HG02610 (cell line): Measurements from ENCODE around the gene MTFMT.
A peak's percentile ranks its signal among the peaks of the same experiment; 100 is the strongest.
"Not testable (repeated sequence)": the region's sequence is repeated elsewhere in the genome, so short reads cannot be mapped to it uniquely, and the experiment has no call there.

Experiments used
- ATAC-seq: cut with Tn5 transposase; IDR thresholded peaks from one replicate; pipeline ENCODE4 v1.9.1; 2021; ENCODE audit warnings: mild to moderate bottlenecking, moderate library complexity; ENCODE audit not compliant: unreplicated experiment

Gene MTFMT

DNA sequence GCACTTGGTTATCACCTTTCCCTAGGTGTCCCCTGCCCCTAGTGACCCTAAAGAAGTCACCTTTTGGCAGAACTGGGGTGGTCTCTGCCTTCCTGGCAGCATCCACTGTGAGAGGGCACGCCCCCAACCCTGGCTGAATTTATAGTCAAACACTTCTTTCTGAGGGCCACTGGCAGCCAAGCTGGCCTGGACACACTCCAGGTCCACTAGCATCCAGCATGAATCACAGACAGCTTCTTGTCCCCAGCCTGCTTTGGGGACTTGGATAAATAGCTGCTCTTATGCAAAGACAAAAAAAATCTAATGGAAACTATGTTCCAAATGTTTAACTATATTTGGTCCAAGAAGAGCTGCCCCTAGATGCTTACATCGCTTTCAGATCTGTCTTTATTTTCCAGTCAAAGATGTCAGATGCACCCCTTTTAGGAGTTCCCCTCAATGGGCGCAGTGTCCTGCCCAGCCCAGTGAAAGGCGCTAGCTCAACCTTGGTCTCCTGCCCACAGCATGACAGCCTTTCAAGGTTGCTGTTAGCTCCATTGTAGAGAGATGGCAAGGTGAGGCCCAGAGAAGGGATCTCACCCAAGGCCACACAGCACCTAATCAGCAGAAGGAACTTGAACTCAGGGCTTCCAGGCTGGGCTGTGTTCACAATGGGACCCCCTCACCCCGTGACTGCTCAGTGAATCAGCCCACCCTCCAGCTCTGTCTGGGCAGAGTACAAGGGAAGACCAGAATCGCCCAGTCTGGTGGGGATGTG, 31.4 kb upstream of the MTFMT start:
- ATAC-seq = no peak

DNA sequence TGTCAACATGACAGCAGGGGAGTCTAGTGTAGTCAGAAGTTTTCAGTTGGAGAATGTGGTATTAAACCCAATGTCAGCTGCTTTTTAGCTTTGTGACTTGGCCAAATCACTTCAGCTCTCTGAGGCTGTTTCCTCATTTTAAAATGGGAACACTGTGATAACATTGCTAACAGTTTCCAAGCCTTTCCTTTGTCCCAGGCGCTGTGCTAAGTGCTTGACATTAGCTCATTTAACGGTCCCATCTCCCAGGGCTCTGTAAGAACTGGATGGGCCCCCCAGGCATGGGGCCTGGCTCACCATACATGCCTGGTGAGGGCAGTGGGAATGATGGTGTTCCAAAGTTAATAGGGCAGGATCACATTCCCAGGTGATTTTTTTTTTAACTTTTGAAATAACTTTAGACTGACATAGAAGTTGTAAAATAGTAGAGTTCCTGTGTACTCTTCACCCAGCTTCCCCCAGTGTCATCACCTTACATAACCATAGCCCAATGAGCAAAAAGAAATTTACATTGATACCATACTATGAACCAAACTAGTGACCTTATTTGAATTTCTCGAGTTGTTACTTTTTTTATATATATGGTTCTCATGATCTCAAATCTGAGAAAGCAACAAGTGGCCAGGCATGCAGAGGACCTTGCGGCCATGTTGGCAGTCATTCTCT, 30.6 kb upstream of the MTFMT start:
- no peak for ATAC-seq

DNA sequence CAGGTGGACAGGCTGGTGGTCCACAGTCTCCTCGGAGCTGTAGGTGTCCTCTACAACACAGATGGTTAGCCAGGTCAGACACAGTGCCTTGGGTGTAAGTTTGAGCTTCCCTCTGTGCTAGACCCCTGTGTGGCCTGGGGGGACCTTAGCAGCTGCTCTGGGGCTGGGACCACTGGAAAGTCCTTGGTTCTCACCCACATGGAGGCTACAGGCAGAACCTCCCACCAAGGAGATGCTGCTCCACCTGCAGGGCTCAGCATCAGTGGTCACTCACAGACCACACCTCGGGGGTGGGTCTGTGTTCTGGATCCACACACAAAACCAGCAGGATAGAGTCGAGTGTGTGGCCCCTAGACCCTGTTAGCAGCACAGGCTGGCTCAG, 29.9 kb upstream of the MTFMT start:
- no peak for ATAC-seq

DNA sequence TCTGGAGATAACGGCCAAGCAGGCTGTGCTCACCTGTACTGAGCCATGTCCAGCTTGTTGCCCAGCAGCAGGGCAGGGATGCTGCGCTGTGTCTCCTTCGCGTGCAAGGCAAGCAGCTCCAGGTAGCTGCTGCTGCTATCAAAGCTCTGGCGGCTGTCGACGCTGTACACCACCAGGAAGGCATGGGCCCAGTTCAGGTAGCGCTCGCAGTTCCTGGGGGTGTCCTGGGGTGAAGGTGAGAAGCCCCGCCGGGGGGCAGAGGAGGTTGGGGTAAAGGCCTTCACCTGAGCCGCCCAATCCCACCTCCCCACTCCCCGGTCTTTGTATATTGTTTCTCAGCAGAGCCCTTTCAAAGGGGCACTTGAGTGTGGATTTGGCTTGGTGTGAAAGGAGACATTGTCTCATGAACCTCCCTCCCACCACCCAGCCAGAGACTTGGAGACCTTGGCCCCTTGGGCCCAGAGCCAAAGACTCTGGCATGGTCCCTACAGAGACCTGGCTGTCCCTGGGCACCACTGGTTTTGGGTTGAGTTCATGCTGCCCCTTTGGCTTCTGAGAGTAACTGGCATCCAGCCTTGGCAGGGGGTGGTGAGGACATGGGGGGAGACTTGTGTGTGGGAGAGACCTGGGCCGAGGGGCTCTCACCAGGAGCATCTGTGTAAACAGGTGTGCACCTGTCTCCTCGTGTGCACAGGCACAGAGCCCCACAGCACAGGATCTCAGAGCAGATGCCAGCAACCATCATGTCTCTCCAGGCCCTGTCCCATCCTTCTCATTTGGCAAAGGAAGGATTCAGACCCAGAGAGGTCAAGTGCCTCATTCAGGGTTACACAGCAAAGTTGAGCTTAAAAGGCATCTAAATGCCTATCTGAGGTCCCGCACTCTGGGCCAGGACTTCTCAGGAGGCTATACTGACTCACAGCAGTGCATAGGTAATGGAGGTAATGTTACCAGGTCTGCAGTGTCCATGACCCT, 29.2 kb upstream of the MTFMT start:
- no peak for ATAC-seq

DNA sequence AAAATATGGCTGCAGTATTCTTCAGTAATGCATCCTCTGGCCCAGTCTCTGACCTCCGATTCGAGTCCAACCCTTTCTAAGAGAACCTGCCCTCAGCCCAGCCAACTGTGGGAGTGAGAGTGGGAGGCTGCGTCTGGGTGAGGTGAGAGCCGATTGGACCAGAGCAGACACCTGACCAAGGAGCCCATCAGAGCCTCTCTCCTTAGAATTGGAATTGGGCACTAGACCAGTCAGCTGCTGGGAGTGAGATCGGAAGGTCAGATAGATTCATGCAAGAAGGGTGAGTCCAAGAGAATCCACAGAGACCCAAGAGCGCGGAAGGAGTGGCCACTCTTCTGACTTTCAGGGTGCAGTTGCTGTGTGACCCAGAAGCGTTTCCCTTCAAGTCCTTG, 28.1 kb upstream of the MTFMT start:
- no peak for ATAC-seq

DNA sequence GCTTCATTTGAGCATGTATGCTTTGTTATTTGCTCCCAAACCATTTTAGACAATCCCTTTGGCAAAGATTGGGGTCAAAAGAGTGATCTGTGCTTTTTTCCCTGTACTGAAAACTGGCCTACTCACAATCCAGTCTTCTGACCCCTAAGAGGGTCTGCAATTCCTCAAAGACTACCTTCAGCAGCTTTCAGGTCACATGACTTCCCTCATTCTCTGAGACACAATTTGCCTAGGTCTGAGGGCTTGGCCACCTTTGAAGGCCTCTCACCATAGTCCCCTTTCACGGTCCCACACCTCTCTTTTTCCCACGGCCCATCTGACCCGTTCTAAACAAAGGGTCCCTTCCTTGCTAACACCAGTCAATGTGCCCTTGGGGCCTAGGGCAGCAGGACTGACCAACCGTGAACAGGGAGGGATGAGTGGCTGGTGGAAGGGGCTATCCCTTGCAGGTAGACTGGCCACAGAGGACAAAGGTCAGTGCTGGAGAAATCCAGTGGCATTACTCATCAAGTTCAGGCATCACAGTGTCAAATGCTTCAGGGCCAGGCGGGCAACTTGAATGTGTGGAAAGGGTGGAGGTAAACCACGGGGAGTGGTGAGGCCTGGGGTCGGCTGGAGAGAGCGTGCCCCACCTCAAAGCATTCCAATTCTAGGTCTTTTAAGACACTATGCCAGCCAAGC, 27.6 kb upstream of the MTFMT start:
- ATAC-seq = no peak

DNA sequence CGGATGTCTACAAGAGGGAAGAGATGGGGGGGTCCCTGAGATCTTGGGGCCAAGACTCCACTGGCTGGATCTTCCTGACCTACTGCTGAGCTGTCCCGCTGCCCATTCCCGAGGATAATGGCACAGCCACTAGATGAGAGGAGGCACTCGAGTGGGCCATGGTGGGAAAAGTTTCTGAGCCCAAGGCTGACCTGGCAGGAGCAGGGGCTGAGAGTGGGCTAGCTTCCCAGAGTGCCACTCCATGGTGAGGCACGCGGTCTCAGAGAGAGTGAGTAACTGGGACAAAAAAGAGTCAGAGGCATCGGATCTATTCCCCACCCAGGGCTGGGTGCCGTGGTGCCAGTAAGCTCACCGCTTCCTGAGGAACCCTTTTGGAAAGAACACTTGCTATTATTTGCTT, 26.7 kb upstream of the MTFMT start:
- ATAC-seq = no peak

DNA sequence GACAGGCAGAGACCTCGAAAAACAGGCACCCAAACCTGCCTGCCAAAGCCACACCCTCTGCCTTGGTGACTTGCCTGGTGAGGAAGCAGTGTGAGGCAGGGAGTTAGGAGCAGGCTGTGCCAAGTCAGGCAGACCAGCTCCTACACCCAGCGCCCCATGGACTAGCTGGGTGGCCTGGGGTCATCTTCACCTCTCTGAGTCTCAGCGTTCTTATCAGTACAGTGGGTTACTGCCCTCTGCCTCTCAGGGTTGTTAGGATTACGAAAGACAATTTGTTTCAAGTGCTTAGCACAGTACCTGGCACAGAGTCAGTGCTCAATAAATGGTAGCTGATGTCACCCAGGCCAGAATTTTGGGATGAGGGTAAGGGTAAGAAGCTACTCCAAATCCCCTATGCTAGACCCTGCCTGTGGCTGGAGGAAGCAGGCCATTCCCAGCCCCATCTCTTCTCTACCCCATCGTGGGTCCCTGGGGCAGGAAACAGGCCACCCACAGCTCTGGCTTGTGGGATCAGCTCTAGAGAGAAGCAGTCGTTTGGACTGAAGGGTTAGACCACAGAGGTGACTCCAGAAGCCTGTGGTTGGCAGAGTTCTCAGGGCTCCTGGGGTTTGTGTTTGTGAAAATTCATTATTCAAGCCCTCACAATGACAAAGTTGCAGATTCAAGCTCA, 25.9 kb upstream of the MTFMT start:
- ATAC-seq = no peak

DNA sequence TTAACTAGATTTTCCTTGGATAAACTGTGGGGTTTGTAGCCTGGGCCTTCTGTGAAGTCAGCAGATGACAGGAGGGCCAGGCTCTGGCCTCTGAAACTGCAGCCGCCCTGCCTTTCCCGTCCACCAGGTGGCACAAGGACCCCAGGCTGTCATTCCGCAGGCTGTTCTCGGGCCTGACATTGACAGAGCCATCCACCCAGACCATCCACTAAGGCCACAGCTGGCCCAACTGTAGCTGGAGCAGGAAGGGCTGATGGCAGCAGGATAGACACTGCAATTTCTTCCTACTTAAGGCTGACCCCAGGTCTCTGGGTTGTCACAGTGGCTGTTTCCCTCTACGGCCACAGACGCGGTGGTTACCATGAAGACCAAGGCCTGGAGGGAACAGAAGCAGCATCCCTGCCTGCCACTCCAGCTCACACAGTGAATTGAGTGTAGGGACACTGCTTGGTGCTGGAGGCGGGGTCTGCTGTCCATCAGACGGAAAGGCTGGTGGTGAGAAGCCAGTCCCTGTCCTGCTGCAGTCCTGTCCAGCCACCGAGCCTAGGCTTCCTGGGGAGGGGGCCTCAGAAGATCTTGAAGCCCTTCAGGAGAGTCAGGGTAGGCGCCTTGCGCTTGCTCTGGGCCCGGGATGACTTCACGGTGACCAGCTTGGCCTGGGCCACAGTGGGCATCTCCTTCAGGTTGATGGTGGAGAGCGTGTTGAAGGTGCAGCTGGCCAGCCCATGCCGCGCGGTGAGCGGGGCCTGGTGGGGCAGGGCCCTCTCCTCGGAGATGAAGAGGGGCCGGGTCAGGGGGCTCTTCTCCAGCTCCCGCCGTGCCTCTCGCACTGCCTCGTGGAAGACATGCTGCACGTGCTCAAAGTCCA, 25.1 kb upstream of the MTFMT start:
- no peak for ATAC-seq

DNA sequence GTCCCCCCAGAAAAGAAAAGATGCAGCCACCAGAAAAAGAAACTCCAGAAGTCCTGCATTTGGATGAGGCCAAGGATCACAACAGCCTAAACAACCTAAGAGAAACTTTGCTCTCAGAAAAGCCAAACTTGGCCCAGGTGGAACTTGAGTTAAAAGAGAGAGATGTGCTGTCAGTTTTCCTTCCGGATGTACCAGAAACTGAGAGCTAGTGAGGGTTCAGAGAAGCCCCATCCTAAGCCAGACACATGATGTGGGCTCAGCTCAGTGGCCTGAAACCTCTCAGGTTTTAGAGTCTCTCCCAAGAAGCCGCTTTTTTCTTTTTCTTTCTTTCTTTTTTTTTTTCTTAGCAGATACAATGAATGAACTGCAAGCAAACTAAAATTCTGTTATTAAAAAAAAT, 23.5 kb upstream of the MTFMT start:
- no peak for ATAC-seq

DNA sequence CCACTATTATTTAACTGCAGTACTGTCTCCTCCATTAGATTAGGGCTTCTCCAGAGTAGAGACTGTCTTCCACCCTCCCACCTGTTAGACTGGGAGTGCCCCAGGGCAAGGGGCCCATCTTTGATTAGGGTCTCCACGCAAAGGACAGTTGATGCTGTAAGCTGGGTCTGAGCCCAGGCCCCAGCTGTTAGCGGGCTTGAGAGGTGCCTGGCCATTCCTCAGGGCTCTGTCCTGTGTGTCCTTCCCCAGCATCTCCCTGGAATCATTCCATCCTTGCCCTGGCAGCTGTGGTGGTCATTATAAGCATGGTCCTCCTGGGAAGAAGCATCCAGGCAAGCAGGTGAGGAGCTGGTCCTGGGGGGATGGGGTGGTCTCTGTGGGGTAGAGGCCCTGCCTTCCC, 21.8 kb upstream of the MTFMT start:
- ATAC-seq = no peak

DNA sequence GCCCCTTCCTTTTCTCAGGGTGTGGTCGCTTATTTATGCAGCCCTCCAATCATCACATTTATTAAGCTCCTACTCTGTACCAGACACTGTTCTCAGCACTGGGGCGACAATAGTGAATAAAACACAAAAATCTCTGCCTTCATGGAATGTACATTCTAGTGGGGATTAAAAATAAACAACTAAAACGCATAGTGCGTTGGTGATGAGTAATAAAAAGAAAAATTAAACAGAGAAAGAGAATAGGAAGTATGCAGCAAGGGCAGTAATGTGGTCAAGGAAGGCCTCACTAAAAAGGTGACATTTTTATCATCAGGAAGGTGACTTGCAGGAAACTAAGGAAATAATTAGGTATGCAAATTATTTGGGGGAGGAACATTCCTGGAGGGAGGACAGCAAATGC, 20.8 kb upstream of the MTFMT start:
- no peak for ATAC-seq

DNA sequence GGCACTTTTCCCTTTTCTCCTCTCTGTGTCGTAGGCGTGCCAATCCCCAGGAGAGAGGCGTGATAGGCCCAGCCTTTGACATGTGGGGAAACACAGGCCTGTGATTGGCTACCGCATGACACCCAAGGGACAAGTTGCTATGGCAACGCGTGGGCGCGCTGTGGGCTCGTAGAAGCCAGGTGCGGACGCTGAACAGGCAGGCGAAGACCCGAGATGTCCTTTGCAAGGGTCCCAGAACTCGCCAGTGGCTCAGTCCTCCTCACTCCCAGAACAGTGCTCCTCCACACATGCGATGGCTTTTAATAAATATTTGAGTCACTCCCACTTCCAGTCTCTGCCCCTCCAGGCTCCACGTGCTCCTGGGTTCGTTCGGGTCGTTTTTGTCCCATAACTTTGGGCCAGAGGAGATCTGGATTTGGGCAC, 20.0 kb upstream of the MTFMT start:
- peak; percentile 81 for ATAC-seq

DNA sequence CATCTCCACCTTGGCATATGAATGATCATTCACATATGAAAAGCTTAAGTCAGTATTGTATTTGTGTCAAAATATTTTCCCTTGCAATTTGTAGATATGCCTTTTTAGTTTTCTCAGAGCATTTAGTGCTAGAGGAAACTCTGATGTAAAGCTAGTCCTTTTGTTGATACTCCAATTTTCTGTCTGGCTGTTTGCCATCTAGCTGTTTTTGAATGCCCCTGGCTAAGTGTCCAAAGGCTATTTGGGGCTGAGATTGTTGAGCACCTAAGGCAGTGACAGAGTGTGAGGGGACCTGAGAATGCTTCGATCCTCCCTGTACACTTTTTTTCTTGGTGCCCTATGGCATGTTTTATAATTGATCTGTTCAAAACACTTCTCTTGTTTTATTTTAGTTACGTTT, 18.8 kb upstream of the MTFMT start:
- no peak for ATAC-seq

DNA sequence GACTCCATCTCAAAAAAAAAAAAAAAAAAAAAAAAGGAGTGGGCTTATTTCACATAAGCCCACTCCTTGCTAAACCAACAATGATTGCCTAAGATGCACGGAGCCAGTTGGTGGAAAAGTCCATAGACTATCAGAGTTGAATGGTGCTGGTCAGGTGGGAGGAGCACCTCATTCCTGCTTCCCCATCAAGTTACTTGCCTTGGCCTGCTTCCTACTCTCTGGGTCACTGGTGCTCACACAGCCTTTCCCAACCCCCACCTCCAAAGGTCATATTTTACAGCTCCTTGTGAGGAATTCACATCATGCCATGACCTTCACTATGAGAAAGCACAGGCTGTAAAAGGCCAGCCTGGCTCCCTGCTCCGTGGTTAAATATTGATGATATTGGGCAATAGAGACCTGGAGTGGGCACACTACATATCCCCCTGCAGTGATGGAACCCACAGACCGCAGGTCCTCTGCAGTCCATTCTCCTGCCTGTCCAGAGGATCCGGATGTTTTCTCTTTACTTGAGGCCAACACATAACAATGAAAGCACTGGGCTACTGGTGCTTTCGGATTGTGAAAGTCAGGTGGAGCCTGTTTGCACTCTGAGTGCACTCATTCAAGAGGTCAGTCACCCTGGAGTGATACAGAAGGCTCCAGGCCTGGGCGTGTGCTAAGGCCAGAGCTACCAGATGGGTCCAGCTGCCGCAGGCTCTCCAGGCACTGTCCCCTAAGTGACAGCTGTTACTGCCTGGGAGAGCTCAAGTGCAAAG, 15.5 kb upstream of the MTFMT start, which contains the start of gene SLC51B:
Gene SLC51B (plus strand): TSS at position 664 of the 758 bp plus-strand sequence. CDS start 4,618 bp downstream, outside the sequence.
- ATAC-seq = no peak

DNA sequence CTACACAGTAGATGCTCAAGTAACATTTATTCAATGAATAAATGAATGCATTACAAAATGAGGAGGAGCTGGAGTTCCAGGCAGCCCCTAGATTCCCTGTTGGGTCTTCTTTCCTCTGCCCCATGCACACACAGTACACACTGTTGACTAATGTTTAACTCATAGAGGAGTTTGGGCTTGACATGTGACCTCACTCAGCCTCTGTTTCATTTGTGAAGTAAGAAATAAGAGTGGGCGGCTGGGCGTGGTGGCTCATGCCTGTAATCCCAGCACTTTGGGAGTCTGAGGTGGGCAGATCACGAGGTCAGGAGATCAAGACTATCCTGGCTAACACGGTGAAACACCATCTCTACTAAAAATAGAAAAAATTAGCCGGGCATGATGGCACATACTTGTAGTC, 14.8 kb upstream of the MTFMT start:
- not testable (repeated sequence) for ATAC-seq

DNA sequence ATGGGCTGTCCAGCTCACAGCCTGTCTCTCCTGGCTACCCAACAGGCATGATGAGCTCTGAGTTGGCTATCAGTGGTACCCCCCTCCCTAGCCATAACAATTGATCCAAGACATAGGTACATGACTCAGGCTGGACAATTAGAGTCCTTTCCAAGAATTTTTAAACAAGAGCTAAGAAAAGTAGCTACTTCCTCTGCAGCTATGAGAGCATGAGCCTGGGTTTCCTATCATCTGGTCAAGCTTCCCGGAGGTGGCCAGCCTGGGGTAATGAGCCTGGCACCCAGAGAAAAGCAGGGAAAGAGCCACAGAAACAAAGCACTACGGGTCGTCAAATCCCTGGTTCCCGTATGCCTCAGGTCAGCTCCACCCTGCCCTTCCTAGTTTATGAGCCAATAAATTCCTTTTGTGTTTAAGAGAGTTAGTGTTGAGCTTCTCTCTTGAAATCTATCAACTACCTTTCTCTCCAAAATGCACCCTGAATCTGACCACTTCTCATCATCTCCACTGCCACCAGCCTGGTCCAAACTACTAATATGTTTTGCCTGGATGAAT, 13.4 kb upstream of the MTFMT start:
- no peak for ATAC-seq

DNA sequence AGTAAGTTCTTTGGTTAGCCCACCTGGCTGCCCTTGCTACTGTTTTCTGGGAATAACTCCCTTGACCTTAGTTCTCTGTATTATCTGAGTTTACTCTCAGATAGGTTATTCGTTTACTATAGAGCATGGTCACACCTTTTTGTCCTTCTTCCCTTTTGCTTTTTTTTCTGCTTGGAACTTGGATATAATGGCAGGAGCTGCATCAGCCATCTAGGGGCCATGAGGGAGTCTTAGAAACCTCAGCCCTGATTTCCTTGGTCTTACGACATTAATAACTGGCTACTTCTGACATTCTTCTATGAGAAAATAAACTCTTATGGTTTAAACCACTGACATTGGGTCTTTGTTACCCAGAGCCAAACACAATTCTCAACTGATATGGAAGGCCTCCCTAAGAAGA, 12.3 kb upstream of the MTFMT start:
- no peak for ATAC-seq
